ENCODE measurements around the gene MYEF2.

Gene MYEF2

DNA sequence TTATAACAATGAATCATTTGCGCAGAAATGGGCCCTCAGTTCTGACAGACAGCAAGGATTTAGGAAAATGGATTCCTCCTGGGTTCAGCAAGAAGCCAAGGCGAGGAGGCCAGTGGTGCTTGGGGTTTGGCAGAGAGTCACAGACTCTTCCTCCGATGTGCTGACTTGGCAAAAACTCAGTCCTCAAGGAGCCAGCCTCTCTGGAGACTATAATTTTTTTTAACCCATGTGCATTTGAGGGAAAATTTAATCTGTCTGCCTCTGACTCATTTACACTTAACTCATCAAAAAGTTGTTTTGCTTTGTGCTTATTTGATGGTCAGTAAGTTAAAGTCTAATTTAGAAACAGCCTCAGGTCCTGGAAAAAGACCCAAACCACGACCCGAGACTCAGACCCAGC, 91.5 kb downstream of the MYEF2 start:
- DNase-seq (ENCODE audit: low read depth): no peak

- no peak for DNase-seq (ENCODE audit: low read depth)
Measured at GRCh38 chr15:48086133-48086532, 92.0 kb downstream of the MYEF2 start.

DNA sequence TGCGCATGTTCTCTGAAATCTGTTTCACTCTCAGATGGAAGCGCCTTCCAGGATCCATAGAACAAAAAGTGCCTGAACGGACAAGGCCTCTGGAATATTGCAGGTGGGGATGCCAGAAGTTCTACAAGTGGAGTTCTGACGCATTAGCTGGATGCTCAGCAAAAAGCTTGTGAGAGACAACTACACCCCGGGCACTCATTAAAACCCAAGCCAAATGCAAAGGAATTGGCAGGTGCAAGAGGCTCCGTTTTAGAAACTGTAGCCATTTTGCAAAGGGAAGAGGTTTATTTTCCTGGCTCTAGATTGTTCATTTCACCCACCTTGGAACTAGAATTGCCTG, 92.5 kb downstream of the MYEF2 start:
- DNase-seq (ENCODE audit: low read depth): no peak

DNA sequence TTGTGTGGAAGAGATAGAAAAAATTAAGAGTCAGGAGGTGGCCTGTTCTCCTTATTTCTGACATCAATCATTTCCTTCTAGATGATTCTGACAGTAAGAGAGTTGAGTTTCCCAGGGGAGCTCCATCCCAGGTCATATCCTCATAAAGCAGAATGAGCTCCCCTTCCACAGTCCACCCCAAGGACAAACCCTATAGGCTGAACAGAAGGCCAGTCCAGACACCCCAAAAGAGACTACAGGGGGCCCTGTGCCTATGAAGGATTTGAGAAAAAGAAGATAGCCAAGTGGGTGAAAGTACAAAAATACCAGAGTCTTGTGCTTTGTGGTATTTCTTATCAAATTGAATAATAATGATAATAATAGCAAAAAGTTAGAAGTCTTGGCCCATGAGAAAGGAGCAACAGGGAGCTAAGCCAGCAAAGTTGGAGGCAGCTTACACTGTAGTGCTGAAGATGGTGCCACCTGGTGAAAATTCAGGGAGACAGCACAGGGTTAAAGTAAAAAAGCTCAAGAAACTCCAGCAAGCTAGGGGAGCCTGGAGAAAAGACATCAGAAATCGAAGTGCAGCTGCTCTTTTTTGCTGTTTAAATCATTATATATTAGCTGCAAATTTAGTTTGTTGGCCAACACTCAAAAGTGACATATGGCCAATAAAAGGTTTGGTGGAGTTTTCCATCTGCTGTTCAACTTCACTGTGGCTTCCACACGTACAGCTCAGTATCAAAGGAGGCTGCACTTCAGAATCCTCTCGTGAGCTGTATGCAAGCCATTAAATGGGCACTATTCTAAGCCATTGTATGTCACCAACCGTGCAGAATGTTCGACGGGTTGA, 93.1 kb downstream of the MYEF2 start:
- DNase-seq (ENCODE audit: low read depth): no peak
